ENCODE data around the gene DNAJC5G. TPM values are rescaled to one million over a fixed set of nuclear protein-coding genes. Genes with fewer than 3 reads are reported as not detected.

The DNAJC5G gene
- polyA plus RNA-seq, 1 of the 3 experiments (the other 2 are of a cell fraction): 0.18 TPM

DNA sequence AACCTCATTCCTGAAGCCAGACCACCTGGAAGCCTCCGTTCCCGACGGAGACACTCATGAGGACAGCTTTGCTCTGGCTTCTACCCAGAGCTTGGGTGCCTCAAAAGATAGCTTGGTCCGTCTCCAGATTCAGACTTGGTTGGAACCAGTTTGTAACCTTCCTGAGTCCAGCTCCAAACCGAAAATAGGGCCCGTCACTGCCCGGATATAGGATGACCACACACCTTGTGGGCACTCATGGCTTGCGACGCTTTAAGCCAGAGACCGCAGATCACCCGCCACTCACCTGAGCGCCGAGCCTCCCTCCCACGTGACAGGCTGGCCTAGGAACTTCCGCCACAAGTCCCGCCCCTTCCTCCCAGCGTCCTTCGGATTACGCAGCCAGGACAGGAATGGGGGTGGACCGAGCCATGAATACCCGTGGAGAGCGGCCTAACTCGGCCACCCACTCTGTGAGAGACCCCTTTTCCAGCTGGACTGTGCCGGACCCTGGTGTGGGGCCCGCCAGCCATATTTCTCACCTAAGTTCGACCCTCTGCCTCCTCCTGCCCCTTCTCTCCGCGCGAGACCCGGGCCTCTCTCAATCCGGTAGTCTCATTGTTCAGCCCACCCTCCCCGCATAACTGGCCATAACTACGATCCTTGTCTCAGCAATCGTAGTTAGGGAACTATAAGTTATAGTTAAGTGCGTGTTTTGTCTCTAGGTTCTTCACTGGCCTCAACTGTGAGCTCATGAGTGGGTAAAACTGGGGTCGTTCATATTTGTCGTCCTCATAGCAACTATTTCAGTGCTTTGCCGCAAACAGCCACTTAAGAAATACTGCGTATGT, 47.7 kb downstream of the DNAJC5G start, which contains the start of gene MPV17:
Gene MPV17 (minus strand): TSS at position 332 of the 830 bp plus-strand sequence. CDS start 580 bp downstream, outside the sequence.
- peaks cover 28% of the 10 kb centered on the region; the same call in 1 of the 2 replicates for H3K79me2 ChIP-seq (ENCODE audit: insufficient read depth)
- H2AFZ ChIP-seq (ENCODE audit: low read depth): peak within 1 kb of the TSS; percentile 68
- H4K20me1 ChIP-seq (ENCODE audit: insufficient read depth): no peaks in the 10 kb centered on the region
- peak within 1 kb of the TSS; percentile 93 for H3K4me2 ChIP-seq
- ChIA-PET POLR2A (interaction anchor here (0.6 to 2.8 kb wide), 17 partner anchors 8 to 252 kb away, joined by 3 to 16 read pairs (median 5); partner anchors contain the start of genes EIF2B4, GTF3C2, NRBP1 and OST4), CTCF (interaction anchor here (0.6 to 2.8 kb wide), 11 partner anchors 9 to 274 kb away, joined by 3 to 27 read pairs (median 4); partner anchors contain the start of gene EIF2B4)
- H3K36me3 ChIP-seq (replicated peaks in 1 of 2; ENCODE audit: control insufficient read depth in 1 of 2, insufficient read depth in 2 of 2, low read length in 1 of 2): peaks cover 3 to 22% of the 10 kb centered on the region in 2 experiments
- no peaks in the 10 kb centered on the region for H3K27me3 ChIP-seq (ENCODE audit: insufficient read depth)
- H3K27ac ChIP-seq (ENCODE audit: low read depth in 2 of 2, low read length in 1 of 2): peak within 1 kb of the TSS; percentile 90 to 98
- H3K4me3 ChIP-seq (ENCODE audit: low read depth in 2 of 2, low read length in 1 of 2): peak within 1 kb of the TSS; percentile 76 to 93
- no peaks in the 10 kb centered on the region for H3K9me2 ChIP-seq
- H3K4me1 ChIP-seq (ENCODE audit: control insufficient read depth in 1 of 2, insufficient read depth in 2 of 2, low read depth in 1 of 2, low read length in 1 of 2): peaks cover 9 to 23% of the 10 kb centered on the region in 2 experiments; a peak in 3 of 4 replicates
- H3K9me3 ChIP-seq: no peaks in the 10 kb centered on the region
- H3F3A ChIP-seq (replicated peaks; ENCODE audit: insufficient read depth): peaks cover 13% of the 10 kb centered on the region
- WGBS (ENCODE audit: low lambda C conversion rate): 1% methylated on average over 29 of the region's 39 CpGs
- peak within 1 kb of the TSS; percentile 90 for H3K9ac ChIP-seq
- DNase-seq: peak; percentile 98
- no peak for TF ChIP-seq SMC3 (IDR thresholded peaks at IDR 0.05; ENCODE audit: low read depth, low read length)
- no peak for TF ChIP-seq RXRA (IDR thresholded peaks at IDR 0.05; ENCODE audit: borderline replicate concordance, low read depth)
- TF ChIP-seq, protein P1, sequence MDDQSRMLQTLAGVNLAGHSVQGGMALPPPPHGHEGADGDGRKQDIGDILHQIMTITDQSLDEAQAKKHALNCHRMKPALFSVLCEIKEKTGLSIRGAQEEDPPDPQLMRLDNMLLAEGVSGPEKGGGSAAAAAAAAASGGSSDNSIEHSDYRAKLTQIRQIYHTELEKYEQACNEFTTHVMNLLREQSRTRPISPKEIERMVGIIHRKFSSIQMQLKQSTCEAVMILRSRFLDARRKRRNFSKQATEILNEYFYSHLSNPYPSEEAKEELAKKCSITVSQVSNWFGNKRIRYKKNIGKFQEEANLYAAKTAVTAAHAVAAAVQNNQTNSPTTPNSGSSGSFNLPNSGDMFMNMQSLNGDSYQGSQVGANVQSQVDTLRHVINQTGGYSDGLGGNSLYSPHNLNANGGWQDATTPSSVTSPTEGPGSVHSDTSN (IDR thresholded peaks at IDR 0.05): peak; percentile 84
- TF ChIP-seq, protein P2, sequence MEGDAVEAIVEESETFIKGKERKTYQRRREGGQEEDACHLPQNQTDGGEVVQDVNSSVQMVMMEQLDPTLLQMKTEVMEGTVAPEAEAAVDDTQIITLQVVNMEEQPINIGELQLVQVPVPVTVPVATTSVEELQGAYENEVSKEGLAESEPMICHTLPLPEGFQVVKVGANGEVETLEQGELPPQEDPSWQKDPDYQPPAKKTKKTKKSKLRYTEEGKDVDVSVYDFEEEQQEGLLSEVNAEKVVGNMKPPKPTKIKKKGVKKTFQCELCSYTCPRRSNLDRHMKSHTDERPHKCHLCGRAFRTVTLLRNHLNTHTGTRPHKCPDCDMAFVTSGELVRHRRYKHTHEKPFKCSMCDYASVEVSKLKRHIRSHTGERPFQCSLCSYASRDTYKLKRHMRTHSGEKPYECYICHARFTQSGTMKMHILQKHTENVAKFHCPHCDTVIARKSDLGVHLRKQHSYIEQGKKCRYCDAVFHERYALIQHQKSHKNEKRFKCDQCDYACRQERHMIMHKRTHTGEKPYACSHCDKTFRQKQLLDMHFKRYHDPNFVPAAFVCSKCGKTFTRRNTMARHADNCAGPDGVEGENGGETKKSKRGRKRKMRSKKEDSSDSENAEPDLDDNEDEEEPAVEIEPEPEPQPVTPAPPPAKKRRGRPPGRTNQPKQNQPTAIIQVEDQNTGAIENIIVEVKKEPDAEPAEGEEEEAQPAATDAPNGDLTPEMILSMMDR (IDR thresholded peaks at IDR 0.05): no peak
- TF ChIP-seq EZH2phosphoT487 (IDR thresholded peaks at IDR 0.05; ENCODE audit: borderline replicate concordance, low read depth): no peak
- TF ChIP-seq IRF3 (IDR thresholded peaks at IDR 0.05; ENCODE audit: low read depth, low read length): no peak
- TF ChIP-seq EP300 (IDR thresholded peaks at IDR 0.05; ENCODE audit: borderline replicate concordance in 1 of 2, low read depth in 1 of 2, low read length in 1 of 2): no peak
- no peak for TF ChIP-seq RAD21 (IDR thresholded peaks at IDR 0.05; ENCODE audit: low read length)
- peak; percentile 97 for TF ChIP-seq USF1 (IDR thresholded peaks at IDR 0.05; ENCODE audit: borderline replicate concordance, low read depth)
- no peak for TF ChIP-seq NRF1 (IDR thresholded peaks at IDR 0.05; ENCODE audit: low read depth, low read length)
- TF ChIP-seq NFIC (IDR thresholded peaks at IDR 0.05; ENCODE audit: borderline replicate concordance): no peak
- no peak; the same call in 1 of the 2 replicates for TF ChIP-seq FOSL2 (IDR thresholded peaks at IDR 0.05; ENCODE audit: borderline replicate concordance, low read depth)
- no peak for TF ChIP-seq FOXJ3 (CRISPR knock-in tag; IDR thresholded peaks at IDR 0.05)
- peak; percentile 92 for TF ChIP-seq TAF1 (IDR thresholded peaks at IDR 0.05; ENCODE audit: borderline replicate concordance, low read depth, low read length)
- peak; percentile 98 for TF ChIP-seq MXI1 (IDR thresholded peaks at IDR 0.05; ENCODE audit: low read depth, low read length)
- TF ChIP-seq MAX (IDR thresholded peaks at IDR 0.05; ENCODE audit: low read depth): peak; percentile 98
- TF ChIP-seq, protein P3, sequence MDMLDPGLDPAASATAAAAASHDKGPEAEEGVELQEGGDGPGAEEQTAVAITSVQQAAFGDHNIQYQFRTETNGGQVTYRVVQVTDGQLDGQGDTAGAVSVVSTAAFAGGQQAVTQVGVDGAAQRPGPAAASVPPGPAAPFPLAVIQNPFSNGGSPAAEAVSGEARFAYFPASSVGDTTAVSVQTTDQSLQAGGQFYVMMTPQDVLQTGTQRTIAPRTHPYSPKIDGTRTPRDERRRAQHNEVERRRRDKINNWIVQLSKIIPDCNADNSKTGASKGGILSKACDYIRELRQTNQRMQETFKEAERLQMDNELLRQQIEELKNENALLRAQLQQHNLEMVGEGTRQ (IDR thresholded peaks at IDR 0.05; ENCODE audit: borderline replicate concordance, low read depth, low read length): peak; percentile 82
- no peak for TF ChIP-seq FOXM1 (IDR thresholded peaks at IDR 0.05; ENCODE audit: low read depth)
- peak; percentile 3 for TF ChIP-seq JUND (IDR thresholded peaks at IDR 0.05)
- TF ChIP-seq TCF12 (IDR thresholded peaks at IDR 0.05): peak; percentile 16; the same call in 1 of the 2 replicates
- TF ChIP-seq SIN3A (IDR thresholded peaks at IDR 0.05; ENCODE audit: borderline replicate concordance, low read depth, low read length): peak; percentile 91
- peak; percentile 99 for TF ChIP-seq POLR2AphosphoS5 (IDR thresholded peaks at IDR 0.05; ENCODE audit: low read depth, low read length)
- no peak for TF ChIP-seq ELF1 (IDR thresholded peaks at IDR 0.05)
- TF ChIP-seq MEF2A (IDR thresholded peaks at IDR 0.05; ENCODE audit: borderline replicate concordance, low read depth): no peak
- no peak; the same call in 1 of the 2 replicates for TF ChIP-seq TEAD4 (IDR thresholded peaks at IDR 0.05; ENCODE audit: borderline replicate concordance, insufficient read depth)
- peak; percentile 88 for TF ChIP-seq CHD2 (IDR thresholded peaks at IDR 0.05; ENCODE audit: low read length, partially characterized antibody)
